HepG2 (cell line): Measurements from ENCODE around the gene POU6F1. TPM values are rescaled to one million over a fixed set of nuclear protein-coding genes. Genes with fewer than 3 reads are reported as not detected.

Experiments
- ATM ChIP-seq: fragments of 450-650 bp; IDR thresholded peaks from 2 replicates; pipeline ENCODE4 v1.7.1; 2017; ENCODE audit warnings: mild to moderate bottlenecking, borderline replicate concordance
- CEBPG ChIP-seq: IDR thresholded peaks from 2 replicates; pipeline ENCODE4 v1.6.1; 2016
- CREB1 ChIP-seq, 2 experiments: fragments of 450-650 bp in 1 of 2; IDR thresholded peaks; 2 replicates each; pipeline ENCODE4 v1.6.1; 2016 to 2017; ENCODE audit warnings: control low read depth in 1 of 2, mild to moderate bottlenecking in 1 of 2, missing compliant biosample characterization in 1 of 2, missing genetic modification characterization in 1 of 2
- HDAC6 ChIP-seq: fragments of 200-600 bp; sonication (generic); IDR thresholded peaks from 2 replicates; pipeline ENCODE4 v1.7.0; 2017; ENCODE audit warnings: mild to moderate bottlenecking, antibody characterized with exemption, low read length, low read depth
- HNF1A ChIP-seq, 2 experiments: sonication (generic) in 1 of 2; formaldehyde crosslinking in 1 of 2; IDR thresholded peaks; 2 replicates each; pipeline versions ENCODE4 v1.4.0 to v1.6.1; 2016 to 2020; ENCODE audit warnings: borderline replicate concordance in 1 of 2, low read depth in 1 of 2, mild to moderate bottlenecking in 1 of 2, missing genetic modification reagents in 1 of 2
- IKZF4 ChIP-seq: sonication (generic); formaldehyde crosslinking; IDR thresholded peaks from 2 replicates; pipeline ENCODE4 v1.5.1; 2020; ENCODE audit warnings: borderline replicate concordance, mild to moderate bottlenecking, low read depth, missing genetic modification reagents; ENCODE audit errors: not compliant biosample characterization
- KLF11 ChIP-seq: IDR thresholded peaks from 2 replicates; pipeline ENCODE4 v1.6.1; 2016; ENCODE audit warnings: missing compliant biosample characterization
- NR3C1 ChIP-seq: sonication (generic); formaldehyde crosslinking; IDR thresholded peaks from 2 replicates; pipeline ENCODE4 v1.4.0; 2020; ENCODE audit warnings: missing genetic modification reagents
- YY1 ChIP-seq: IDR thresholded peaks from 2 replicates; pipeline ENCODE4 v1.6.1; 2011; ENCODE audit warnings: low read length, low read depth, moderate library complexity, mild to moderate bottlenecking; ENCODE audit not compliant: insufficient read depth, insufficient replicate concordance
- ZBTB14 ChIP-seq: sonication (generic); formaldehyde crosslinking; IDR thresholded peaks from 2 replicates; pipeline ENCODE4 v1.4.0; 2020; ENCODE audit warnings: missing genetic modification reagents
- ZBTB38 ChIP-seq: sonication (generic); formaldehyde crosslinking; IDR thresholded peaks from 2 replicates; pipeline ENCODE4 v1.5.1; 2020; ENCODE audit warnings: mild to moderate bottlenecking, missing genetic modification reagents
- ZNF124 ChIP-seq: sonication (generic); formaldehyde crosslinking; IDR thresholded peaks from 2 replicates; pipeline ENCODE4 v1.4.0; 2020; ENCODE audit warnings: missing genetic modification reagents
- ZNF224 ChIP-seq: sonication (generic); formaldehyde crosslinking; IDR thresholded peaks from 2 replicates; pipeline ENCODE4 v1.5.0; 2020; ENCODE audit warnings: mild to moderate bottlenecking, missing genetic modification reagents
- ZNF414 ChIP-seq: sonication (generic); formaldehyde crosslinking; IDR thresholded peaks from 2 replicates; pipeline ENCODE4 v1.5.0; 2020; ENCODE audit warnings: missing genetic modification reagents
- ZNF562 ChIP-seq: sonication (generic); formaldehyde crosslinking; IDR thresholded peaks from 2 replicates; pipeline ENCODE4 v1.8.0; 2022; ENCODE audit warnings: missing genetic modification reagents, borderline replicate concordance
- ZNF644 ChIP-seq: IDR thresholded peaks from 2 replicates; pipeline ENCODE4 v1.6.1; 2016; ENCODE audit warnings: low read depth
- polyA plus RNA-seq, 8 experiments: library from polyadenylated mRNA; depleted of rRNA in 3 of 8; stranded (reverse) in 7 of 8; unstranded in 1 of 8; fragments of >200 nt; fragmentation: Illumina TruSeq in 4 of 8; extraction: Trizol in 4 of 8; gene quantifications; 2 replicates each; pipeline versions ENCODE4 v1.2.1 to v1.2.3, GENCODE V29; 2011 to 2016; ENCODE audit warnings: low read depth in 4 of 8, missing spikeins in 1 of 8, mixed read lengths in 1 of 8; ENCODE audit not compliant: insufficient read depth in 1 of 8
- total RNA-seq, 5 experiments: library from RNA; depleted of rRNA; stranded (reverse); fragments of >200 nt; fragmentation: Illumina TruSeq; extraction: Trizol; gene quantifications; 2 replicates each; pipeline ENCODE4 v1.2.3, GENCODE V29; 2016; ENCODE audit warnings: low read depth in 1 of 5
- TF ChIP-seq, protein P1 (sequence below), 2 experiments: sonication (generic) in 1 of 2; formaldehyde crosslinking in 1 of 2; IDR thresholded peaks; 2 replicates each; pipeline versions ENCODE4 v1.4.0 to v1.6.1; 2018 to 2020; ENCODE audit warnings: missing genetic modification reagents in 2 of 2, borderline replicate concordance in 1 of 2, low read depth in 1 of 2, mild to moderate bottlenecking in 1 of 2, missing biosample characterization in 1 of 2
- TF ChIP-seq, protein P2 (sequence below): fragments of 450-650 bp; IDR thresholded peaks from 2 replicates; pipeline ENCODE4 v1.6.1; 2016

Gene POU6F1
- total and polyA plus RNA-seq, 2 of the 13 experiments (the other 11 are each of a cell fraction or from before 2014, with no cell fraction given) = 0.48 to 0.51 TPM

DNA sequence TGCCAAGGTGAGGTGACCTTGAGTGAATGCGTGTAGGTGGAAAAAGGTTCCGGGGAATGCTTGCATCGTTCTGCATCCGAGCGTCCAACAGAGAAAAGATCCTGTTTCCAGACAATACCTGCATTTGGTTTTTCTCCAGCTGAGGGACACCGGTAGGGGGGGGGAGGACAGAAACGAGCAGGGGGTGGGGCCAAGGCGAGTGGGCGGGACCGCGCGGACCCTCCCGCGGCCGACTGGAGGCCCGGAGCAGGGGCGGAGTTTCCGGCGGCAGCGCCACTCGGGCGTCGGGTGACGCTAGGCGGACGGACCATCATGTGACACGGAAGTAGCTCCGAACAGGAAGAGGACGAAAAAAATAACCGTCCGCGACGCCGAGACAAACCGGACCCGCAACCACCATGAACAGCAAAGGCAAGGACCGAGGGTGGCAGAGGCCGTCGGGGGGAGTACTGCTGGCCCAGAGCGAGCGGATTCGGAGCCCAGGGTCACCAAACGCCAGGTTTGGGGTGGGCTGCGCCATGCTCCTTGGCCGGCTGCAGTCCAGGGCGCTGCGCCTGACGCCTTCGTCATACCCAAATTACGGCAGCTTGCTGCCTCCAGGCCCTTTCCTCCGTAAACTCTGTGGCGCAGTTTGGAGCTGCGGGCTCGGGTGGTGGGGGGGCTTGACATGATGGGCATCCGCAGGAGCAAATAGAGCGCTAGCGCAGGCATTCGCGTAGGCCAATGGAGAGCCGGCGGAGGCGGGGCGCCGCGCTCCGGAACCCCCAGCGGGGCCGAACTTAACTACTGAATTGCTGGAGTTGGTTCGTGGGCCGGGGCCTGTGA, 20.9 kb upstream of the POU6F1 start, which contains the start of gene DAZAP2 (continued):
- TF ChIP-seq ZNF562 (CRISPR knock-in tag) = no peak
- peak; percentile 72; the same call in 1 of the 2 replicates for TF ChIP-seq ZNF224 (CRISPR knock-in tag)
- no peak for TF ChIP-seq ZBTB14 (CRISPR knock-in tag)
- no peak for TF ChIP-seq ZNF644 (CRISPR knock-in tag)
- no peak for TF ChIP-seq NR3C1
- TF ChIP-seq CEBPG (CRISPR knock-in tag) = peak; percentile 7; the same call in 1 of the 2 replicates
- TF ChIP-seq, protein P1, sequence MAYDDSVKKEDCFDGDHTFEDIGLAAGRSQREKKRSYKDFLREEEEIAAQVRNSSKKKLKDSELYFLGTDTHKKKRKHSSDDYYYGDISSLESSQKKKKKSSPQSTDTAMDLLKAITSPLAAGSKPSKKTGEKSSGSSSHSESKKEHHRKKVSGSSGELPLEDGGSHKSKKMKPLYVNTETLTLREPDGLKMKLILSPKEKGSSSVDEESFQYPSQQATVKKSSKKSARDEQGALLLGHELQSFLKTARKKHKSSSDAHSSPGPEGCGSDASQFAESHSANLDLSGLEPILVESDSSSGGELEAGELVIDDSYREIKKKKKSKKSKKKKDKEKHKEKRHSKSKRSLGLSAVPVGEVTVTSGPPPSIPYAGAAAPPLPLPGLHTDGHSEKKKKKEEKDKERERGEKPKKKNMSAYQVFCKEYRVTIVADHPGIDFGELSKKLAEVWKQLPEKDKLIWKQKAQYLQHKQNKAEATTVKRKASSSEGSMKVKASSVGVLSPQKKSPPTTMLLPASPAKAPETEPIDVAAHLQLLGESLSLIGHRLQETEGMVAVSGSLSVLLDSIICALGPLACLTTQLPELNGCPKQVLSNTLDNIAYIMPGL (CRISPR knock-in tag; IDR thresholded peaks at IDR 0.05; ENCODE audit: borderline replicate concordance in 1 of 2, low read depth in 1 of 2) = peak; percentile 59 to 80; a peak in 2 of 4 replicates
- TF ChIP-seq ZNF124 (CRISPR knock-in tag) = no peak
- TF ChIP-seq KLF11 (CRISPR knock-in tag) = peak; percentile 52; the same call in 1 of the 2 replicates
- peak; percentile 80 for TF ChIP-seq CREB1 (IDR thresholded peaks at IDR 0.05)
- peak; percentile 78 for TF ChIP-seq CREB1 (CRISPR knock-in tag; IDR thresholded peaks at IDR 0.05)
- peak; percentile 27 for TF ChIP-seq YY1
- TF ChIP-seq HDAC6 = no peak
- no peak for TF ChIP-seq IKZF4 (CRISPR knock-in tag)
- TF ChIP-seq, protein P2, sequence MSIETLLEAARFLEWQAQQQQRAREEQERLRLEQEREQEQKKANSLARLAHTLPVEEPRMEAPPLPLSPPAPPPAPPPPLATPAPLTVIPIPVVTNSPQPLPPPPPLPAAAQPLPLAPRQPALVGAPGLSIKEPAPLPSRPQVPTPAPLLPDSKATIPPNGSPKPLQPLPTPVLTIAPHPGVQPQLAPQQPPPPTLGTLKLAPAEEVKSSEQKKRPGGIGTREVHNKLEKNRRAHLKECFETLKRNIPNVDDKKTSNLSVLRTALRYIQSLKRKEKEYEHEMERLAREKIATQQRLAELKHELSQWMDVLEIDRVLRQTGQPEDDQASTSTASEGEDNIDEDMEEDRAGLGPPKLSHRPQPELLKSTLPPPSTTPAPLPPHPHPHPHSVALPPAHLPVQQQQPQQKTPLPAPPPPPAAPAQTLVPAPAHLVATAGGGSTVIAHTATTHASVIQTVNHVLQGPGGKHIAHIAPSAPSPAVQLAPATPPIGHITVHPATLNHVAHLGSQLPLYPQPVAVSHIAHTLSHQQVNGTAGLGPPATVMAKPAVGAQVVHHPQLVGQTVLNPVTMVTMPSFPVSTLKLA = no peak
- no peak for TF ChIP-seq HNF1A (IDR thresholded peaks at IDR 0.05; ENCODE audit: low read depth)
- TF ChIP-seq HNF1A (CRISPR knock-in tag; IDR thresholded peaks at IDR 0.05; ENCODE audit: borderline replicate concordance) = no peak
- TF ChIP-seq ATM = no peak
- no peak for TF ChIP-seq ZBTB38 (CRISPR knock-in tag)
- TF ChIP-seq ZNF414 = peak; percentile 34; the same call in 1 of the 2 replicates
